ENCODE results near the gene TBX15. TPM values are rescaled to one million over a fixed set of nuclear protein-coding genes. Genes with fewer than 3 reads are reported as not detected.
A peak's percentile ranks its signal among the peaks of the same experiment; 100 is the strongest.
"Not testable (repeated sequence)": the region's sequence is repeated elsewhere in the genome, so short reads cannot be mapped to it uniquely, and the experiment has no call there.

TBX15 gene
- total RNA-seq, 2 donors from 2014 or later = 2.2 to 4.5 TPM

GRCh38 chr1:118973531-118974137 lies 14.5 kb downstream of the TBX15 start:
- DNase-seq = no peak
- intact Hi-C loops (cut with DNase I) = no loop called here
- peak; percentile 42 to 61 for ATAC-seq

GRCh38 chr1:118973032-118973431 lies 15.1 kb downstream of the TBX15 start:
- ATAC-seq = no peak
- intact Hi-C loops (cut with DNase I) = no loop called here
- no peak for DNase-seq

- intact Hi-C loops (cut with DNase I) = no loop called here
- ATAC-seq (no peak), DNase-seq (no peak)
Observed at GRCh38 chr1:118970451-118970850, 17.7 kb downstream of the TBX15 start.

- intact Hi-C loops (cut with DNase I) = no loop called here
- ATAC-seq = peak; percentile 77 to 81
- DNase-seq = no peak
Observed at GRCh38 chr1:118963456-118964430, 24.4 kb downstream of the TBX15 start.

GRCh38 chr1:118963138-118963455 lies 25.0 kb downstream of the TBX15 start:
- intact Hi-C loops (cut with DNase I) = no loop called here
- ATAC-seq (no peak), DNase-seq (no peak)

- intact Hi-C loops (cut with DNase I) = no loop called here
- ATAC-seq (peak in 1 of 2 donors; percentile 24), DNase-seq (no peak)
Observed at GRCh38 chr1:118961156-118961555, 27.0 kb downstream of the TBX15 start.

- intact Hi-C loops (cut with DNase I) = no loop called here
- peak; percentile 89 for ATAC-seq
- peak; percentile 61 for DNase-seq
Observed at GRCh38 chr1:118960567-118961136, 27.5 kb downstream of the TBX15 start.

GRCh38 chr1:118960026-118960561 lies 28.0 kb downstream of the TBX15 start:
- intact Hi-C loops (cut with DNase I) = no loop called here
- ATAC-seq (no peak), DNase-seq (no peak)

- DNase-seq (no peak), ATAC-seq (no peak)
- intact Hi-C loops (cut with DNase I) = no loop called here
Observed at GRCh38 chr1:118958937-118959631, 29.1 kb downstream of the TBX15 start.

GRCh38 chr1:118958140-118958539 lies 30.0 kb downstream of the TBX15 start:
- ATAC-seq = no peak
- intact Hi-C loops (cut with DNase I) = no loop called here
- no peak for DNase-seq

GRCh38 chr1:118957579-118957978 lies 30.6 kb downstream of the TBX15 start:
- ATAC-seq; intact Hi-C loops (cut with DNase I); DNase-seq: not testable (repeated sequence)

- ATAC-seq (no peak), DNase-seq (no peak)
- intact Hi-C loops (cut with DNase I) = no loop called here
Observed at GRCh38 chr1:118954301-118954905, 33.7 kb downstream of the TBX15 start.

GRCh38 chr1:118951270-118951936 lies 36.7 kb downstream of the TBX15 start:
- ATAC-seq (no peak), DNase-seq (no peak)
- intact Hi-C loops (cut with DNase I) = no loop called here

GRCh38 chr1:118949315-118949714 lies 38.8 kb downstream of the TBX15 start:
- intact Hi-C loops (cut with DNase I) = no loop called here
- peak; percentile 48 for DNase-seq
- peak; percentile 63 to 86 for ATAC-seq

GRCh38 chr1:118948846-118949245 lies 39.3 kb downstream of the TBX15 start:
- intact Hi-C loops (cut with DNase I) = no loop called here
- ATAC-seq = peak in 1 of 2 donors; percentile 28
- DNase-seq = no peak

GRCh38 chr1:118948351-118948750 lies 39.8 kb downstream of the TBX15 start:
- intact Hi-C loops (cut with DNase I) = no loop called here
- no peak for ATAC-seq

GRCh38 chr1:118947790-118948189 lies 40.4 kb downstream of the TBX15 start:
- DNase-seq (no peak), ATAC-seq (peak in 1 of 2 donors; percentile 65)
- intact Hi-C loops (cut with DNase I) = no loop called here

More at GRCh38 chr1:118948351-118948750, 39.8 kb downstream of the TBX15 start:
- no peak for DNase-seq

GRCh38 chr1:118947003-118947765 lies 41.0 kb downstream of the TBX15 start:
- DNase-seq (no peak), ATAC-seq (no peak)
- intact Hi-C loops (cut with DNase I) = no loop called here

Data from left cardiac atrium (tissue), 4 donors.